Neural crest cell (in vitro differentiated cells): ENCODE results near the gene RUFY3. TPM values are rescaled to one million over a fixed set of nuclear protein-coding genes. Genes with fewer than 3 reads are reported as not detected.
"Not testable (repeated sequence)": the region's sequence is repeated elsewhere in the genome, so short reads cannot be mapped to it uniquely, and the experiment has no call there.

Experiments used
- DNase-seq: peaks from one replicate; pipeline ENCODE4 v3.0.0; 2021; ENCODE audit warnings: low read depth, mixed read lengths, low spot score
- H3K27ac Mint-ChIP-seq: one replicate; pipeline ENCODE4 v1.8.0; 2021; ENCODE audit warnings: mild to moderate bottlenecking, mixed read lengths; ENCODE audit not compliant: unreplicated experiment
- H3K27me3 Mint-ChIP-seq: 2 replicates; pipeline ENCODE4 v1.8.0; 2021; ENCODE audit warnings: low read depth, mild to moderate bottlenecking, mixed read lengths
- H3K36me3 Mint-ChIP-seq: 2 replicates; pipeline ENCODE4 v1.8.0; 2021; ENCODE audit warnings: low read depth, mild to moderate bottlenecking, mixed read lengths
- H3K4me1 Mint-ChIP-seq: 2 replicates; pipeline ENCODE4 v1.8.0; 2021; ENCODE audit warnings: mixed read lengths
- H3K4me3 Mint-ChIP-seq: one replicate; pipeline ENCODE4 v1.8.0; 2021; ENCODE audit warnings: mild to moderate bottlenecking, mixed read lengths
- H3K9me3 Mint-ChIP-seq: 2 replicates; pipeline ENCODE4 v1.8.0; 2021; ENCODE audit warnings: mixed read lengths
- total RNA-seq: library from RNA; stranded (reverse); gene quantifications from 2 replicates; pipeline ENCODE4 v1.2.1, GENCODE V29; 2021
- TF ChIP-seq, protein P1 (sequence below): fragments of 200-600 bp; sonication (generic); conservative IDR thresholded peaks from 2 replicates; pipeline ENCODE4 v1.5.0; 2021; ENCODE audit warnings: antibody characterized with exemption, mild to moderate bottlenecking

The RUFY3 gene
- total RNA-seq, 1 donor from 2014 or later = 98.8 TPM

DNA sequence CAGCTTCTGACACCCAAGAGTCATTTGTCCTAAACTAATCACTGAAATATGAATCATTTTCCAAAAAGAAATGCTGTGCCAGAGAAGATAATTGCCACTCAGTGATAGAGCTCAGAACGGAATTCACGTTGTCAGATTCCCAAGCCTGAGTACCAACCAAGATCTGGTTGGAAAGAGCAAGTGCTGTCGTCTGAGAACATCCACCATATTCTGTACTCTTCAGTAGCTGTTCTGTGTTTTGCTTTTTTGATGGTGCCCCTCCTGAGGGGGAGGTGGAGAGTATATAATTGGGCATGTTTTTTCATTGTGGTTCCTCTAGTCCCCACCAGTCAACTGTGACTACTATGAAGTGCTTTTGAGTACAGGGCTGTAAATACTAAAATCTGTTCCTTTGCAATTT, 13.2 kb downstream of the RUFY3 start:
- no peak for DNase-seq
- TF ChIP-seq, protein P1, sequence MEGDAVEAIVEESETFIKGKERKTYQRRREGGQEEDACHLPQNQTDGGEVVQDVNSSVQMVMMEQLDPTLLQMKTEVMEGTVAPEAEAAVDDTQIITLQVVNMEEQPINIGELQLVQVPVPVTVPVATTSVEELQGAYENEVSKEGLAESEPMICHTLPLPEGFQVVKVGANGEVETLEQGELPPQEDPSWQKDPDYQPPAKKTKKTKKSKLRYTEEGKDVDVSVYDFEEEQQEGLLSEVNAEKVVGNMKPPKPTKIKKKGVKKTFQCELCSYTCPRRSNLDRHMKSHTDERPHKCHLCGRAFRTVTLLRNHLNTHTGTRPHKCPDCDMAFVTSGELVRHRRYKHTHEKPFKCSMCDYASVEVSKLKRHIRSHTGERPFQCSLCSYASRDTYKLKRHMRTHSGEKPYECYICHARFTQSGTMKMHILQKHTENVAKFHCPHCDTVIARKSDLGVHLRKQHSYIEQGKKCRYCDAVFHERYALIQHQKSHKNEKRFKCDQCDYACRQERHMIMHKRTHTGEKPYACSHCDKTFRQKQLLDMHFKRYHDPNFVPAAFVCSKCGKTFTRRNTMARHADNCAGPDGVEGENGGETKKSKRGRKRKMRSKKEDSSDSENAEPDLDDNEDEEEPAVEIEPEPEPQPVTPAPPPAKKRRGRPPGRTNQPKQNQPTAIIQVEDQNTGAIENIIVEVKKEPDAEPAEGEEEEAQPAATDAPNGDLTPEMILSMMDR = no peak
- Mint-ChIP-seq H3K4me1 (peaks cover 22% of the 10 kb centered on the region), H3K36me3 (peaks cover 2% of the 10 kb centered on the region), H3K27ac (no peak overlapping the region), H3K4me3 (no peak overlapping the region), H3K9me3 (no peaks in the 10 kb centered on the region), H3K27me3 (no peaks in the 10 kb centered on the region)

DNA sequence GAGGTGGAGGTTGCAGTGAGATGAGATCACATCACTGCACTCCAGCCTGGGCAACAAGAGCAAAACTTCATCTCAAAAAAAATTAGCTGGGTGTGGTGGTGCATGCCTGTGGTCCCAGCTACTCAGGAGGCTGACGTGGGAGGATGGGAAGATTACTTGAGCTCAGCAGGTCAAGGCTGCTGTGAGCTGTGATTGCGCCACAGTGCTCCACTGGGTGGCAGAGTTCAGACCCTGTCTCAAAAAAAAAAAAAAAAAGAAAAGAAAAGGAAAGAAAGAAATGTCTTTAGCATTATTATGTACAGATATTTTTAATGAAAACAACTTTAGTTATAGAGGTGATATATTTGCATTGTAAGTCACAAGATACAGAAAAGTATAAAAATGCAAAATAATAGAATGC, 14.2 kb downstream of the RUFY3 start:
- H3K4me3 Mint-ChIP-seq, H3K9me3 Mint-ChIP-seq, H3K27ac Mint-ChIP-seq, H3K36me3 Mint-ChIP-seq, H3K27me3 Mint-ChIP-seq: not testable (repeated sequence)
- H3K4me1 Mint-ChIP-seq = peaks cover 27% of the 10 kb centered on the region
- peak; percentile 14 for DNase-seq
- TF ChIP-seq, protein P1 = peak; percentile 55

DNA sequence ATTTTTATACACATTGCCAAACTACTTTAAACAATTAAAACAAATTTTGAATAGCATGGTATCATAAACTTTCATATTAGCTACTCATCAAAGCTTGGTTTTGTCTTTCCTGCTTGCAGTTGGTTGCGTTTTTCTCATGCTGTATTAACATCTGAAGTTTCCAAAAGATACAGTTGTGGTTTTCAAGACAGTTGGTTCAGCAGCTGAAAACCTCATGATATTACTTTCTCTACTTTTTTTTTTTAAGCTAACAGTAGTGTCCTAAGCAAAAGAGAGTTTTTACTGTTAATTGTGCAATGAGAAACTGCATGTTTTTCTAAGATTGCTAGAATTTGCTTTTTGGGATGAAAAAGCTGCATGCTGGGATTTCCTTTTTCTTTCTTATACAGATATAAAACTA, 15.2 kb downstream of the RUFY3 start:
- DNase-seq = no peak
- no peaks in the 10 kb centered on the region for H3K9me3 Mint-ChIP-seq
- no peak overlapping the region for H3K27ac Mint-ChIP-seq
- no peaks in the 10 kb centered on the region for H3K27me3 Mint-ChIP-seq
- H3K36me3 Mint-ChIP-seq = peaks cover under 1% of the 10 kb centered on the region
- no peak overlapping the region for H3K4me3 Mint-ChIP-seq
- H3K4me1 Mint-ChIP-seq = peaks cover 36% of the 10 kb centered on the region
- TF ChIP-seq, protein P1 = no peak

GRCh38 chr4:70737409-70737808, 15.6 kb downstream of the RUFY3 start:
- H3K27ac Mint-ChIP-seq = no peak overlapping the region
- TF ChIP-seq, protein P1 = no peak
- no peak for DNase-seq
- H3K36me3 Mint-ChIP-seq = no peaks in the 10 kb centered on the region
- no peak overlapping the region for H3K4me3 Mint-ChIP-seq
- peaks cover 40% of the 10 kb centered on the region for H3K4me1 Mint-ChIP-seq
- no peaks in the 10 kb centered on the region for H3K9me3 Mint-ChIP-seq
- H3K27me3 Mint-ChIP-seq = no peaks in the 10 kb centered on the region

- Mint-ChIP-seq H3K27me3 (no peaks in the 10 kb centered on the region), H3K27ac (no peak overlapping the region), H3K9me3 (no peaks in the 10 kb centered on the region)
These were observed 18.0 kb downstream of the RUFY3 start for GRCh38 chr4:70739496-70740337.

More at GRCh38 chr4:70739496-70740337, 18.0 kb downstream of the RUFY3 start:
- Mint-ChIP-seq H3K4me3 (no peak overlapping the region), H3K4me1 (peaks cover 38% of the 10 kb centered on the region), H3K36me3 (no peaks in the 10 kb centered on the region)
- DNase-seq = no peak
- TF ChIP-seq, protein P1 = no peak
